Stimulated activated CD4-positive, alpha-beta T cell treated with anti-CD3 and anti-CD28 coated beads, Interleukin-2, amount 100 ng/mL, for 24 hours (primary cell): ENCODE data around the gene CFAP46.
"Not testable (repeated sequence)": the region's sequence is repeated elsewhere in the genome, so short reads cannot be mapped to it uniquely, and the experiment has no call there.

ENCODE experiments used
- DNase-seq, 2 donors: peaks; one replicate each; pipeline ENCODE4 v3.0.0-alpha.2; 2020

CFAP46 gene

DNA sequence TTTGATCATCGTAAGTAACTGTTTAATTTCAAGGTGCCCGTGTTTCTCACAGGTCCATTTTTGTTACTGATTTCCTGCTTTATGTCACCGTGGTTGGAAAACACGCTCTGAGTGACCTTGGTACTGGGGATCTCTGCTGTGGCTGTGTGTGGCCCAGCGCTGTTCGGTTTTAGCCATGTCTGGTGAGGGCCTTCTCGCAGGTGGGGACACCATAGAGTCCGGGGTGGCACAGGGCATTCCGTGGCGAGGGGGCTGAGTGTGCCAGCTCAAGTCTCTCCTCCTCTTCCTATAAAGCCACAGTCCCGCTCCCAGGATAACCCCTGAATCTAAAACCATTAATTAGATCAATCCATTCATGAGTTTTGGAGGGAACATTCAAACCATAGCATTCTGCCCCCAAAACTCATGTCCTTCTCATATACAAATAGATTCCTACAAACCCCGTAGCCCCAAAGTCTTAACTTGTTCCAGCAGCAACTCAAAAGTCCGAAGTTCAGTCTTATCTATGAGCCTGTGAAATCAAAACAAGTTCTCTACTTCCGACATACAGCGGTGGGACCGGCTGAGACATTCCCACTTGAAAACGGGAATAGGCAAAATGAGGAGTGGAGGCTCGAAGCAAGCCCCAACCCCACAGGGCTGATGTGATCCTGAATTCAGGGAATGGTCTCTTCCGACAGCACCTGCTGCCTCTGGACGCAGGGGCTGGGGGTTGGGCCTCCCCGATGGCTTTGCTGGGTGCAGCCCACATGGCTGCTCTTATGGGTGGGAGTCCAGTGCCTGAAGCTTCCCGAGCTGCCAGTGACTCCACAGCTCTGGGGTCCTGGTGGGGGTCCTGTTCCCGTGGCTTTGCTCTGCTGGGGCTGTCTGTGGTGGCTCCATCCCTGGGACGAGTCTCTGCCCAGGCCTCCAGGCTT, 101.4 kb downstream of the CFAP46 start:
- DNase-seq = no peak

DNA sequence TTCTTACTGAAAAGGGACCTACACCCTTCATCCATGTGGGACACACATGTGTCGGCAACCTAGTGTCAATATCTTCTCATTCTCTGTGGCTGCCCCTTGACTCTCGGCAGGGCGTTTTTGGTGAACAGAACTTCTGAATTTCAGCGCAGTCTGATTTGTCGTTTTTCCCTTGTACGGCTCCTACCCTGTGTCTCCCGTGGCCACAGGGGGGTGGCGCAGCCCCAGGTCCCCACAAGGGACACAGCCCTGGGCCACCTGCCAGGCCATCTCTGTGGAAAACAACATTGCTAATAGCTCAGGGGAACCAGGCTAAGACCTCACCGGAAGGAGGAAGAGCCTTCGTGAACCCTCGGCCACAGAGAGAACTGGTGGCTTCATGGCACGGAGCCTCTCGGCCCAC, 103.3 kb downstream of the CFAP46 start:
- no peak for DNase-seq

DNA sequence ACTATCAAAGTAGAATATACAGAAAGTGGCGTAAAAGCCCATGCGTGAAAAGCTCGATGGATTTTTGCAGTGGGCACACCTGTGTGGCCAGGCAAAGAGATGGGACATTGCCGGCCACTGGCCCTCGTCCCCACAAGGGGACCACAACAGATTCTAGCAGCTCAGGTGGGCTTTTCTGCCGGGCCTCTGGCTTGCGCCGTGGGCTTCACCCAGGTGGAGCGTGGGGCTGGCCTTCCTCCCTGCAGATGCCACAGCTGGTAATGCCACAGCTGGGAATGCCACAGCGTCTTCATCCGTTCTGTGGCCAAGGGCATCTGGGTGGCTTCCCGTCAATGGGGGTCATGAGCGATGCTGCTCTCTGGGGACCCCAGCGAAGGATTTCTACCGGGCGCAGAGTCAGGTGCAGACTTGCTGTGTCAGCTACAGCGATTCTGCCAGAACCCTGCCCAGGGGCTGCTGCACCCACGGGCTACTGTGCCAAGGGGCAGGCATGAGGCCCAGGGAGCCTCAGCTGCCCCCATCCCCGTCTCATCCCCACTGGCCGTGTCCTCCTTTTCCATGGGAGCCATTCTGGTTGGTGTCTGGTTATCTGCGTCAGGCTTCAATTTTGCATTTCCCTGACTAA, 103.9 kb downstream of the CFAP46 start:
- DNase-seq = no peak

DNA sequence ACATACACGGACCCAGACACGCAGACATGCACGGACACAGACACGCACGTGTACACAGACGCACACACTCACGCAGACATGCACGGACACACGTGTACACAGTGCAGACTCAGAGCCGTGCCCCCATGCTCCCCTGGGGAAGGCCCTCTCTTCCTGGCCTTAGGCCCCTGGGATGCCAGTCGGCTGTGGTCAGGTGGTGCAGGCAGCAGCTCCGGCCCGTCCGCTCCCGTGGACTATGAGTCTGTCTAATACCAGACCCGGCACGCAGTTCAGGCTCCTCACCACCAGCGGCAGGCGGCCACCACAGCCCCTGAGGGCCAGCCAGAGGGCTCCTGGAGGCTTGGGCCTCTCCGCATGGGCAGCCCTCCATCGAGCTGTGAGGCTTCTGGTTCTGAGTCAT, 104.5 kb downstream of the CFAP46 start:
- no peak for DNase-seq

DNA sequence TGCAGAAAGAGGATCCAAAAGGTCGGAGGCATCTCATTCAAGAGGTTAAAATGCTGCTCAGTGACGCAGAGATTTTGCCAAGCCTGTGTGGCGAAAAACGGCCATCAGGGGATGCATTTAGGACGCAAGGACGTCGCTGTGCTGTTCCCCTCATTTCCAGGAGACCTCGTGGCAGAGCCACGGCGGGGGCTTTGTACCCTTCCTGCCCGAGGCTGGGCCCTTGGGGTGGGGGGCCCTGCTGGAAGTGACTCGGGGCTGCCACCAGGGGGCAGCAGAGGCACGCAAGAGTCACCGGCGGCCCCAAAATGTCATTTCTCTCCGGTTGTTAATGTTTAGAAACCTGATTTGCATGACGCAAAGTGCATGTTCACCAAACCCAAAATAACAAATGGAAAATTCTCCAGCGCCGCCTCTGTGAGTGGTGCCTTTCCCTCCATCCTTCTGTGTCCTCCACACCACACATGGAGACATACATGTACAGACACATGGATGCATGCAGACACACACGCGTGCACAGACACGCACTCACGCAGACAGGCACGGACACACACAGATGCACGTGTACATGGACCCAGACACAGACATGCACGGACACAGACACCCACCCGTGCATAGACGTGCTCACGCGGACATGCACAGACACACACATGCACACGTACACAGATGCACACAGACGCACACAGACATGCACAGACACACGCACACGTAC, 105.4 kb downstream of the CFAP46 start:
- peak; percentile 52 to 55 for DNase-seq

DNA sequence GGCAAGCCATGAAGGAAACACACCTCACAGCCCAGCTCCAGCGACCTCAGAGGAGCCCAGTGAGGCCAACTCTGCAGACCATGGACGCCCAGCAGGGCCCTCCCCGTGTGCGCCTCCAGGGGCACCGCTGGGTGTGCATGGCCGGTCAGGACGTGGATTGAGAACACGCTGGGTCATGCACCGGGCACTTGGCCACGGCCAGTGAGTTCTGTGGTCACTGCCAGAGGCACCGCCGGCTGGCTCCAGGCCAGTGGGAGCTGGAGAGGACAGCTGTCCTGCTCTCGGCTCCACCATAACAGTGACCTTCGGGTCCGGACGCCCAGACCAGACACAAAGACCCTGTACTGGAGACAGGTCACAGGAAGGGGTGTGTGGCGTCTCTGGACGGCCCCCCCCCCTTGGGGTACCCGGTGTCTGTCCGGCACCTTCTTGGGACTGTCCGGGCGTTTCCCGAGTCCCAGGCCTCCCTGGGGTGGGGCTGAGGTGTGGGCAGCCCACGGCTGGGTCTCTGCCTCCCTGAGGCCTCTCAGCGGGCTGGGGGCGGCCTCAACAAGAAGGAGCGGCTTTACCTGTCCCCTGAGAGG, 106.0 kb downstream of the CFAP46 start:
- no peak for DNase-seq

DNA sequence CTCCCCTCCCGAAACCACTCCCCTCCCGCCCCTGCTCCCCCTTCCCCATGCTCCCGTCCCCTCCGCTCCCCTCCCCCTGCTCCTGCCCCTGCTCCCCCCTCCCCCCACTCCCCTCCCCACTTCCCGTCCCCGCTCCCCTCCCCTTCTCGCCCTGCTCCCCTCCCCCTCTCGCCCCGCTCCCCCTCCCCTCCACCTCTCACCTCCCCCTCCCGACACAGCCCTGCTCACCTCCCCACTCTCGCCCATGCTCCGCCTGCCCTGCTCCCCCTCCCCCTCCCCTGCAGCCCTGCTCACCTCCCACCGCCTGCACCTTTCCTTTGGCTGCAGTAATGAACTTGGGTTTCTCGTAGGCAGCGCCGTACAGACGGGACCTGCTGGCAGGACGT, 106.5 kb downstream of the CFAP46 start:
- no peak for DNase-seq

DNA sequence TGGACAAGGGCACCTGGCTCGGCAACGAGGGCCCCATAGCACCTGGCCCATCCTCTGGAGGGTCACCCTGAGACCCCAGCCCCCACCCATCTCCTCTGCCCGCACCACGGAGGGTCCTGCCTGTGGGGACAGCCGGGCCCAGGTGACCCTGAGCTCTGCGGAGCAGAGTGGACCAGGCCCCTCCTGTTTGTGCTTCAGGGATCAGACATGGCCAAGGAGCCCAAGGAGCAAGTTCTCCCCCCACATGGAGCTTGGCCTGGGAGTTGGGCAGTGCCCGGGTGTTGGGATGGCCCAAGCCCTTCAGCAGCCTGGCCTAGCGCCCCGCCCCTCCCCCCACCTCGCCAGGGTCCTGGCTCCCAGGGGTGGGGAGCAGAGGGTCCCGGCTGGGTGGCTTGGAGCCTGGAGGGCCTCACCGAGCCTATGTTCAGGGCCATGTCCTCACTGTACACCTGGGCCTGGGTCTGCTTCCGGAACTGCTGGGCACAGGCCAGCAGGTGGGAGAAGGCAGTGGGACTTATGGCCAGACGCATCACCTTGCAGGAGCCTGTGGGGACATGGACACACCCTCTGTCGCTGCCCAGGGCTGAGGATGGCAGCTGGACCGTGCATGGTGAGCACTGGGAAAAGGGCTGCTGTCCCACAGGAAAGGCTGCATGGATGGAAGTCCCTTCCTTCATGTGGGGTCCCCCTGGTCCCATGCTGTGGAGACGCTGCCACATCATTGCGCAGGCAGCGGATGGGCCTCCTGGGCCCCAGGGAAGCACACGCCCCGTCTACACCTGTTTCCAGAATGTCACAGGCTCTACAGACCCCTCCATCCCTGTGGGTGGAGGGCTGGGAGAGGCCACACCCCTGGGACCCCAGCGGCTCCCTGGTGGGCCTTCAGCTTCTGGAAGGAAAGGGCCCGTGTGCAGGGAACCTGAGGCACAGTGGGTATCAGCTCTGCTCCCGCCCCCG, 107.2 kb downstream of the CFAP46 start:
- DNase-seq = no peak

DNA sequence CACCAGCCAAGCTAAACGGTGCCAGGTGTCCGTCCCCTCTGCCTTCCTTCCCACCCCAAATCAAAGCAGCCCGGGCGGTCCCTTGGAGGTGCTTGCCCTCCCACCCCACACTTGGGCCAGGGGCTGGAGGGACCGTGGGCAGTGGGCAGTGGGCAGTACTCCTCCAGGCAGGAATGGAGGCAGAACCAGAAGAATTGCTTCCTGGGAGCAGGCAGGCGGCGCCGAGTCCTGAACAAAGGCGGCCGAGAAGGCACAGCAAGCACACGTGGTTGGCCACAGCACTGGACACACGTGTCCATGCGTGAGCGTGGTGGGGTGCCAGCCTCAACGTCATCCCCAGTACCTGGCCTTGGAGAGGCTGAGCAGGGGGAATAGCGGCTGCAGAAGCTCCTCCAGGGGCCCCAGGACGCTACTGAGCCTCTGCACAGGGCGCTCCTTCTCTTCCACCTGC, 108.0 kb downstream of the CFAP46 start:
- no peak for DNase-seq

DNA sequence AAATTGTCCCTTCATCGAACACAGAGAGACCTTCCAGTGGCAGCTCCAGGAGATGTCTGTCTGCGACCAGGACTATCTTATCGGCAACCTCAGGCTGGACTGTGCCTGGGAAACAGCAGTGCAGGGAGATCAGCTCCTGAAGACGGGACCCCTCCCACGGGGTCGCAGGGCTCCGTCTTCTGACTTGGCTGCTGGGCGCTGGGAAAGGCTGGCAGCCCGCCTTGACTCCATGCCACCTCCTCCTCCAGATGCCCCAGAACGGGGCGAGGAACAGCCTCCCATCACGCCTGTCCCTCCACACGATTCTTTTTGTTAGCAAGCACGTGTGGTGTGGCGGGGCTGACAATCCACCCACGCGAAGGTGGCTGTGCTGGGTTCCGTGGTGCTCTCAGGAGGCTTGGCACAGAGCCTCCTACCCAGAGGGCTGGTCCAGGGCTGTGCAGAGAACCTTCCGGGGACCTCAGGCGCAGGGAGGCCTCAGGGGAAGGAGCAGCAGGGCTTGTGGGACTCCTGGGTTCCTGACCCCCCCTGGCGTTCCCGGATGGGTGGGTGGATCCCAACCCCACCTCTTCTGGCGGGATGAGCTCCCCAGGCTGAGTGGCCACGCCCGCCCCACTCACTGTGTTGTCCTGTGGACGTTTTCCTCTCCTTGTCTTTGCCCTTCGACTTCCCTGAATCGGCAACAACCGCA, 108.8 kb downstream of the CFAP46 start:
- DNase-seq = no peak

DNA sequence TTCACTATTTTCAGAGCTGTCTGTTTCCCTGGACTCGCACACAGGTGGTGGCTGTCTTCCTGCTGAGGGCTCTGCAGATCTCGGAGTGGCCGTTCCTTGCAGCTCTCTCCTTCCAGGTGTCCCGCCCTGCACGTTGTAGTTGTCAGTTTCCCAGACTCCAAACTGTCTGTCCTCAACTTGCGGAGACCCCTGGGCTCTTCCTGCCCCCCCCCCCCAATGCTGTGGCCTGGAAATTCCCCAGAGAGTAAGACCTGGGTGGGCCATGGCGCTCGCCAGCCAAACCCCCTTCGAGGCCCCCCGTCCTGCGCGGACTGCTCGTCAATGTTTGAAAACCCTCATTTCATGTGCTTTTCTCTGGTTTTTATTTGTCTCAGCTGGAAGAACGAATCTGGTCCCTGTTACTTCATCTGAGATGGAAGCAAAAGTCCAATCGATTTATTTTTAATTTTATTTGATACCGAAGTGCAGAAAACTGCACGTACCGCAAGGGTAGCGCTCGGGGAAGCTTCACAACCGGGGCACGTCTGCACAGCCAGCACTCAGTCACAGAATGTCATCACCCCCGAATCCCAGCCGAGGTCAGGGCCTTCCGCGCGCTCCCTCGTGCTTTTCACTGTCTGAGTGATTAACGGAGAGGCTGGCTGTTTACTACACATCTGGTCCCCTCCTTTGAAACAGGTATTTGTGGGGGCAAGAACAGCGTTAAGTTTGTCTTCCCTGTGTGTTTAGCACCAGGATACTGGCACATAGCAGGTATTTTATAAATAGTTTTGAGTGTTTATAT, 110.0 kb downstream of the CFAP46 start:
- DNase-seq = peak in 1 of 2 donors; percentile 13

DNA sequence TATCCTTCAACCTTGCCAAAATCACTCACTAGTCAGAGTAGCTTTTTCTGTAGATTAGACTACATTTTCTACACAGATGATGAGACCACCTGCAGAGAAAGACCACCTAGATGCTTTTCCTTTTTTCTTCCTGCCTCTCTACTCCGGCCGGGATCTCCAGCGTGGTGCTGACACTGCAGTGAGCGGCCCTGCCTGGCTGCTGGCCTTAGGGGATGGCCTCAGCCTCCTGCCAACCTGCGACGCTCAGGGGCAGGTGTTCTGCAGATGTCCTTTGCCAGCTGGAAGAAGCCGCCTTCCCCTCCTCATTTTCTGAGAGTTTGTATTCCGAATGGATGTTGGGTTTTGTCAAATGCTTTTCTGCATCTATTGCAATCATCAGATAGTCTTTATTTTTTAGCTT, 113.0 kb downstream of the CFAP46 start:
- DNase-seq = no peak

DNA sequence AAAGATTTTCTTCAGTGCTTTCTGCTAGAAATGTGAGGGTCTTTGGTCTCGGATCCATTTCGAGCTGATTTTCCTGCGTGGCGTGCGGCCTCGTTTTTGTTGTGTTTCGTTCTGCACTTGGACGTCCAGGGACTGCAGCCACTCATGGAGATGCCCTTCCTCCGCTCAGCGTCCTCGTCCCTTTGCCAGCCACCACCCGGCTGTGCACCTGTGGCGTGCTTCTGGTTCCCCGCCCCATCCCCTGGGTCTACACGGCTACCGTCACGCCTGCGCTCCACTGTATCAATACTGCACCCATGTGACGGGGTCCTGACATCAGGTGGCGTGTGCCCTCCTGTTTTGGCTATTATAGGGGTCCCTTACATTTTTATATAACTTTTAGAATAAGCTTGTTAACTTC, 113.7 kb downstream of the CFAP46 start:
- DNase-seq = no peak

DNA sequence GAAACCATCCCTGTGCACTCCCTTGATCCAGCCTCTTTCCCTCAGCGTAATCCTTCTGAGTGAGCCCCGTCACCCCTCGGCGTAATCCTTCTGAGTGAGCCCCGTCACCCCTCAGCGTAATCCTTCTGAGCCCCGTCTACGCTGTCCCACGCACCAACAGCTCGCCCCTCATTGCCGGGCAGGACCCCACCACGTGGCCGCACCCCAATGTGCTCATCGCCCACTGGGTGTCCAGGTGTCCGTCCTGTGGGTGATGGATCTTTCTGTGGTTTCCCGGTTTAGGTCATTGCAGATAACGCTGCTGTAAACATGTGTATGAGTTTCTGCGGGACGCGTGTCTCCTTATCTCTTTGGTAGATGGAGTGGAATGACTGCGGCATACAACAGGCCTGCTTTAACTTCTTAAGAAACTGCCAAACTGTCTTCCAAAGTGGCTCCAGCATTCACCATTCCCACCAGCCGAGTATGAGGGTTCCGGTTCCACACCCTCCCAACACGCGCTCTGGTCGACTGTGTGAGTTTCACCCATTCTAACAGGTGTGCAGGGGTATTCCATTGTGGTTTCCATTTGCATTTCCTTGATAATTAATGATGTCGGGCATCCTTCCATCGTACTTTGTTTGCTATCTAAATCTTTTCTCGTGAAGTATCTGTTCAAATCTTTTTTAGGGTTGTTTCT, 114.4 kb downstream of the CFAP46 start:
- no peak for DNase-seq

DNA sequence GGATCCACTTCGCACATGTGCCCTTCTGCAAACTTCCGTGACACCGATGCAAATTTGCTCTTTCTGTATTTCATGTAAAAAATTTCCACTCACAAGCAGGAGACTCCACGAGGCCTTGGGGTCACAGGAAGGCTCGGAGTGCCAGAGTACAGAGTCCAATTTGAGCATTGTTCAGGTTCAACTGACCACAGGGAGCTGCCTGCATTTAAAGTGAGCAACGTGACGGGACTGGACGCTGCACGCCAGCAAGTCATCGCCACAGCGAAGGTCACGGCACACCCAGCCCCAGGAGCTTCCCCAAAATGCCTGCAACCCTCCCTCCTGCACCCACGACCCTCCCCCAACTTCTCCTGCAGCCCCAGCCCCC, 115.0 kb downstream of the CFAP46 start:
- DNase-seq = no peak

DNA sequence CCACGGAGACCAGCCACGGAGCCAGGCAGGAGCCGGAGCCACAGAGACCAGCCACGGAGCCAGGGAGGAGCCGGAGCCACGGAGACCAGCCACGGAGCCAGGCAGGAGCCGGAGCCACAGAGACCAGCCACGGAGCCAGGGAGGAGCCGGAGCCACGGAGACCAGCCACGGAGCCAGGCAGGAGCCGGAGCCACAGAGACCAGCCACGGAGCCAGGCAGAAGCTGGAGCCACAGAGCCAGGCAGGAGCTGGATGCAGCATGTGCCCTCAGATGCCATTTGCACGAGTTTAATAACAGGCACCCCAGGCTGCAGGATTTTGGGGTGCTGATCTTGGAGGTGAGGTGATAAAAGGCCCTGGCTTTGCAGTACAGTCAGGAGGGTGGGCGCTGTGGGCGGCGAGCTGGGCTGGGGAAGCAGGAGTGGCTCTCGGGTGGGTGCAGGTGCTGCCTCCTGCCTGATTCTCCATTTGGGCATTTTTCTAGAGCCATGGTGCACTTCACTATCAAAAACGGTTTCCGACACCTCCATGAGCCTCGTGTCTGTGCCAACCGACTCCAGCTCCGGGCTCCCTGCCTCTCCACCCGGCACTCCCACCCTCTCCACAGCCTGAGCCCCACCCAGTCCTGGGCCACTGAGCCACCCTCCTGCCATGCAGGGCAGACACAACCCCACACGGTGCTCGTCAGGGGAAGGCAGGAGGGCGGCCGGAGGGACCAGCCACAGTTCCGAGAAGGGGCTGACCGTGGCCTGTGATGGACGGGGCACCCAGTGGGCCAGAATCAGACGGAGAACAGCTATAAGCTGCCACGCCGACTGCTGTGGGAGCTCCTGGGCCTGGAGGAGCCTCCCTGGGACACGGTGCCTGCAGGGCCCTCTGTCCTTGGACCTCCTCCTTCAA, 115.6 kb downstream of the CFAP46 start:
- no peak for DNase-seq

DNA sequence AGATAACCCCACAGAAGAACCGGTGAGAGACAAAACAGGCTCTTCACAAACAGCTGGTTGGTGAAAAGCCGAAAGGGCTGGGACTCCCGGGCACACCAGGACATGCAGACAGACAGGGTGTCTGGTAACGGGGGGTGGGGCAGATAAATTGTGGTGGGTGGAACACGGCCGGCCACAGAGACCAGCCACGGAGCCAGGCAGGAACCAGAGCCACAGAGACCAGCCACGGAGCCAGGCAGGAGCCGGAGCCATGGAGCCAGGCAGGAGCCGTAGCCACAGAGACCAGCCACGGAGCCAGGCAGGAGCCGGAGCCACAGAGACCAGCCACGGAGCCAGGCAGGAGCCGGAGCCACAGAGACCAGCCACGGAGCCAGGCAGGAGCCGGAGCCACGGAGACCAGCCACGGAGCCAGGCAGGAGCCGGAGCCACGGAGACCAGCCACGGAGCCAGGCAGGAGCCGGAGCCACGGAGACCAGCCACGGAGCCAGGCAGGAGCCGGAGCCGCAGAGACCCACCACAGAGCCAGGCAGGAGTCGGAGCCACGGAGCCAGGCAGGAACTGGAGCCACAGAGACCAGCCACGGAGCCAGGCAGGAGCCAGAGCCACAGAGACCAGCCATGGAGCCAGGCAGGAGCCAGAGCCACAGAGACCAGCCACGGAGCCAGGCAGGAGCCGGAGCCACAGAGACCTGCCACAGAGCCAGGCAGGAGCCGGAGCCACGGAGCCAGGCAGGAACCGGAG, 116.4 kb downstream of the CFAP46 start:
- DNase-seq = not testable (repeated sequence)

DNA sequence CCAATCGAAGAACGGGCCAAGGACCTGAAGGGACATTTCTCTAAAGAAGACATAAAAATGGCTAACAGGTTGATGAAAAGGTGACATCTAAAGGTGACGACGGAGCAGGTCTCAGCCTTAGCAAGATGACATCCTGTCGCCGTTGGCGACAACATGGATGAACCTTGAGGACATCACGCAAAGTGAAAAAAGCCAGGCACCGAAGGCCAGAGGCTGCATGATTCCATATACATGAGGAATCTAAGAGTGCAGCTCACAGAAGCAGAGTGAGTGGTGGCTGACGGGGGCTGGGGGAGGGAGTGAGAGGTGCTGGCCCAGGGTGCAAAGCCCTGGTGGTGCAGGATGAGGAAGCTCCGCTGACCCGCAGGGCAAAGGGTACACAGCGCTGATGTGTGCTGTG, 122.3 kb downstream of the CFAP46 start:
- no peak for DNase-seq
